Ectodermal cell (in vitro differentiated cells): ENCODE results near the gene STX8.

Experiments used
- H3K27ac ChIP-seq: 2 replicates; pipeline ENCODE4 v1.7.0; 2013; ENCODE audit warnings: mild to moderate bottlenecking, low read depth, low read length; ENCODE audit not compliant: insufficient read depth, poor library complexity, severe bottlenecking
- H3K27me3 ChIP-seq: 2 replicates; pipeline ENCODE4 v1.7.0; 2013; ENCODE audit warnings: mild to moderate bottlenecking, low read length; ENCODE audit not compliant: insufficient read depth, control insufficient read depth, poor library complexity, severe bottlenecking
- H3K36me3 ChIP-seq: one replicate; pipeline ENCODE4 v1.7.0; 2013; ENCODE audit warnings: low read length; ENCODE audit not compliant: control insufficient read depth, insufficient read depth
- H3K4me1 ChIP-seq: one replicate; pipeline ENCODE4 v1.7.0; 2013; ENCODE audit warnings: low read length; ENCODE audit not compliant: control insufficient read depth, insufficient read depth
- H3K4me3 ChIP-seq: 2 replicates; pipeline ENCODE4 v1.7.0; 2013; ENCODE audit warnings: low read depth, low read length, control low read depth; ENCODE audit not compliant: insufficient read depth
- H3K9me3 ChIP-seq: 2 replicates; pipeline ENCODE4 v1.7.0; 2013; ENCODE audit warnings: mild to moderate bottlenecking, low read length, moderate library complexity; ENCODE audit not compliant: control insufficient read depth
- WGBS, 2 experiments: methylation state at CpG; one replicate each; pipeline ENCODE4 v1.1.7; 2013; ENCODE audit warnings: missing lambda C conversion rate in 2 of 2; 5-methylcytosine and 5-hydroxymethylcytosine counted together

STX8 gene

DNA sequence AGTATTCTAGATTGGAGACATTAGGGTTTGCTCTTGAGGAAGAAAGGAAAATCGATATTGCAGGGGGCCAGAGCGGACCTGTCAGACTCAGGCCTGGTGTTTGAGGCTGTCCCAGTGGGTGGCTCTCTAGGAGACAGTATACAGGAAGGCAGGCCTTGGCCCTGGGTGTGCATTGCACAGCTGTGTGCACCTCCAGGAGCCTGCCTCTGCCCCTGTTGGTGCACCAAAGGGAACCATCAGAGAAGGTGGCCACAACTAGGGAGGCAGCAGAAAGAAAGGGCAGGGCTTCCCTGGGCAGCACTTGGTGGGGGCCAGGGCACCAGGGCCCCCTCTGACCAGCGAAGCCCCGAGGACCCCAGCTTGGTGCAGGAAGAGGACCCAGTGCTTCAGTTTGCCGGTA, 366.3 kb downstream of the STX8 start:
- no peaks in the 10 kb centered on the region for H3K36me3 ChIP-seq
- WGBS, 2 experiments: 92 to 96% methylated on average over 5 of the region's 5 CpGs
- peaks cover 74% of the 10 kb centered on the region for H3K27me3 ChIP-seq
- H3K4me3 ChIP-seq: no peak overlapping the region
- no peak overlapping the region for H3K27ac ChIP-seq
- H3K9me3 ChIP-seq: no peaks in the 10 kb centered on the region
- H3K4me1 ChIP-seq: peaks cover 16% of the 10 kb centered on the region

GRCh38 chr17:9208381-9209105, 367.1 kb downstream of the STX8 start:
- Histone ChIP-seq H3K4me1 (peaks cover 16% of the 10 kb centered on the region), H3K9me3 (no peaks in the 10 kb centered on the region), H3K4me3 (no peak overlapping the region), H3K27ac (no peak overlapping the region), H3K36me3 (no peaks in the 10 kb centered on the region), H3K27me3 (peaks cover 82% of the 10 kb centered on the region)
- 93 to 94% methylated on average over 10 of the region's 10 CpGs for WGBS, 2 experiments

DNA sequence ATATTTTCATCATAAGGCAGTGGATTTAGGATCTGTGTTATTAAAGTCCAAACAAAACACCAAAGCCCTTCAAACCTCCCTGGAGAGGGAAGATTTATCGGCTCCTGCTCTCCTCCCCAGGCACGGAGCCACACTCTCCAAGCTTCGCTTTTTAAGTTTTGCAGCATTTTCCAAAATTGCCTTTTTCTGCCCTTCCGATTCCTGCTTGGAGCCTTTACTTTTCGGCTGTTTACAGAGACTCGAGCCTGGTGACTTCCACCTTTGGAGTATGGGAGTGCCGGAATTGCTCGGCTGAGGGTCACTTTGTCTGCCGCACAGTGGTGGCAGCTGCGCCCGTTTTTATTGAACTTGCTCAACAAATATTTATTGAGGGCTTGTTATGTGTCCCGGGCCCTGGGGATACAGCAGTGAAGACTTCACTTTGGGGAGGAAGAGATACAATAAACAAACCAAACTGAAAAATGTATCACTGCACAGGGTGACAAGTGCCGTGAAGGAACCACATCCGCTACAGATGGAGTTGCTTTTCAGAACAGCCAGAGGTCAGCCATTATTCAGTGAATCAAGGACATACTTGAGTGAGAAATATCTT, 368.8 kb downstream of the STX8 start:
- no peaks in the 10 kb centered on the region for H3K9me3 ChIP-seq
- H3K36me3 ChIP-seq: no peaks in the 10 kb centered on the region
- H3K27ac ChIP-seq: no peak overlapping the region
- 82 to 84% methylated on average over 14 of the region's 14 CpGs for WGBS, 2 experiments
- no peak overlapping the region for H3K4me3 ChIP-seq
- peaks cover 80% of the 10 kb centered on the region for H3K27me3 ChIP-seq
- peaks cover 16% of the 10 kb centered on the region for H3K4me1 ChIP-seq

DNA sequence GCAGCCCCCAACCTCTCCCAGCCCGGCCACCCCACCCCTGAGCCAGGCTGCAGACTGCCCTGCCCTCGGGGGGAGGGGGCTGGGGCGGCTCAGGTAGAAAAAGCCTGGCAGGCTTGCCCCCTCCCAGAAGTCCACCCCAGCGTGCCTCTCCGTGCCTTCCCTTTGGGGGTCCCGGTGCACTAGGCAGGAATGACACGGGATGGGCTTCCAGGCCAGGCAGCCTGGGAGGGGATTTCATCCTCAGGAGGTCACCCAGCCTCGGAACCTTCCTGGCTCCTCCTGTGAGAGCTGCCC, 369.3 kb downstream of the STX8 start:
- H3K4me1 ChIP-seq: peaks cover 16% of the 10 kb centered on the region
- 54 to 67% methylated on average over 8 of the region's 8 CpGs for WGBS, 2 experiments

DNA sequence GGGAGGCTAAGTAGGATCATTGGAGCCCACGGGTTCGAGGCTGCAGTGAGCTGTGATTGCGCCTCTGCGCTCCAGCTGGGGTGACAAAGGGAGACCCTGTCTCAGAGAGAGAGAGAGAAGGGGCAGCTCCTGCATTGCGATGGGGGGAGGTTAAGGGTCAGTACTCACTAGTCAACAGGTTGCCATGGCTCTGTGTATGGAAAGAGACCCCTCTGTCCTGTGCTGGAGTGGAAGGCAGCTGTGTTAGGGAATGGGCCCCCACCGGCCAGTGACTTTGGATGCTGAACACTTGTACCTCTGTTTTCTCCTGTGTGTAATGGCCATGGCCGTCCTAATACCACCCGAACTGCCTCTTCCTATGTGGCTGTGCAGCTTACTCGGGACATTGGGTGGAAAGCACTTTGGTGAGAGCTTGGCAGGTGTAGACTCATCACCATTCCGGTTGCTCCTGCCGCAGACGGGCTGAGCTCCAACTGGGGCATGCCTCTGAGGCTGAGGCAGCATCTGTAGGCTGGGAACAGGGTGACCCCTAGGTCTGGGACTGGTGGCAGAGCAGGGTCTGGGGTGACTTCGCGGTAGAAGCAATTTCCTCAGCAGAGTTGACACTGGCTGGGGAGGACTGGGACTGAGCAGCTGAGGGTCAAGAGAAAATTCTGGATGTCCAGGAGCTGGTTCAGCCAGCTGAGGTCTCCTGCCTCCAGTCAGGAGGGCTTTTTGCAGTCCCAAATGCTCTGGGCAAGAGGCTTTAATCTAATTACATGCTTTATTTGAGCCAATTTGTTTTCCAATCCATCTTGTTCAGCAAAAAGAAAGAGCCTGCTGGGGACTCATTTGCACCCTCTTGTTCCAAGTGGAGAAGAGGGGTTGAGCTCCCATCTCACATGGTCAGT, 369.9 kb downstream of the STX8 start:
- Histone ChIP-seq H3K4me3 (no peak overlapping the region), H3K27ac (no peak overlapping the region), H3K27me3 (peaks cover 82% of the 10 kb centered on the region), H3K36me3 (no peaks in the 10 kb centered on the region), H3K9me3 (no peaks in the 10 kb centered on the region), H3K4me1 (peaks cover 11% of the 10 kb centered on the region)
- WGBS, 2 experiments: 84% methylated on average over 14 of the region's 14 CpGs

More for the DNA sequence above, 369.3 kb downstream of the STX8 start:
- H3K9me3 ChIP-seq: no peaks in the 10 kb centered on the region
- H3K36me3 ChIP-seq: no peaks in the 10 kb centered on the region
- H3K27ac ChIP-seq: no peak overlapping the region
- H3K27me3 ChIP-seq: peaks cover 79% of the 10 kb centered on the region
- no peak overlapping the region for H3K4me3 ChIP-seq

- Histone ChIP-seq H3K36me3 (no peaks in the 10 kb centered on the region), H3K4me1 (peaks cover 17% of the 10 kb centered on the region), H3K9me3 (no peaks in the 10 kb centered on the region), H3K4me3 (no peak overlapping the region), H3K27ac (no peak overlapping the region), H3K27me3 (peaks cover 86% of the 10 kb centered on the region)
- 89 to 93% methylated on average over 5 of the region's 5 CpGs for WGBS, 2 experiments
These were observed 370.8 kb downstream of the STX8 start for GRCh38 chr17:9204637-9205329.

- peaks cover 19% of the 10 kb centered on the region for H3K4me1 ChIP-seq
- peaks cover 78% of the 10 kb centered on the region for H3K27me3 ChIP-seq
These were observed 371.7 kb downstream of the STX8 start for GRCh38 chr17:9203771-9204425.

GRCh38 chr17:9202532-9202931, 373.1 kb downstream of the STX8 start:
- 96 to 99% methylated on average over 4 to 5 of the region's 5 CpGs for WGBS, 2 experiments
- Histone ChIP-seq H3K4me3 (no peak overlapping the region), H3K36me3 (no peaks in the 10 kb centered on the region), H3K9me3 (no peaks in the 10 kb centered on the region), H3K27me3 (peaks cover 79% of the 10 kb centered on the region), H3K27ac (no peak overlapping the region), H3K4me1 (peaks cover 19% of the 10 kb centered on the region)

More at GRCh38 chr17:9203771-9204425, 371.7 kb downstream of the STX8 start:
- 73 to 79% methylated on average over 3 of the region's 3 CpGs for WGBS, 2 experiments
- H3K4me3 ChIP-seq: no peak overlapping the region
- no peaks in the 10 kb centered on the region for H3K36me3 ChIP-seq
- H3K9me3 ChIP-seq: no peaks in the 10 kb centered on the region
- H3K27ac ChIP-seq: no peak overlapping the region

GRCh38 chr17:9200699-9201359, 374.8 kb downstream of the STX8 start:
- 92 to 96% methylated on average over 5 of the region's 5 CpGs for WGBS, 2 experiments
- Histone ChIP-seq H3K36me3 (no peaks in the 10 kb centered on the region), H3K27ac (no peak overlapping the region), H3K4me1 (peaks cover 21% of the 10 kb centered on the region), H3K4me3 (no peak overlapping the region), H3K9me3 (no peaks in the 10 kb centered on the region), H3K27me3 (peaks cover 70% of the 10 kb centered on the region)
